Endodermal cell (in vitro differentiated cells): ENCODE measurements around the gene ZYG11B. TPM values are rescaled to one million over a fixed set of nuclear protein-coding genes. Genes with fewer than 3 reads are reported as not detected.

Experiments used
- DNase-seq: peaks from one replicate; pipeline ENCODE4 v3.0.0-alpha.2; 2017
- H3K27ac ChIP-seq: 2 replicates; pipeline ENCODE4 v1.5.1; 2013; ENCODE audit warnings: mild to moderate bottlenecking, low read depth, low read length, moderate library complexity
- H3K27me3 ChIP-seq: 2 replicates; pipeline ENCODE4 v1.6.1; 2013; ENCODE audit warnings: mild to moderate bottlenecking, low read length, moderate library complexity; ENCODE audit not compliant: insufficient read depth, control insufficient read depth, poor library complexity, severe bottlenecking
- H3K36me3 ChIP-seq: 2 replicates; pipeline ENCODE4 v1.7.0; 2013; ENCODE audit warnings: mild to moderate bottlenecking, low read length, moderate library complexity; ENCODE audit not compliant: control insufficient read depth, insufficient read depth
- H3K4me1 ChIP-seq: one replicate; pipeline ENCODE4 v1.7.0; 2013; ENCODE audit warnings: low read length; ENCODE audit not compliant: control insufficient read depth, insufficient read depth
- H3K4me3 ChIP-seq: 2 replicates; pipeline ENCODE4 v1.5.1; 2013; ENCODE audit warnings: mild to moderate bottlenecking, low read length, moderate library complexity
- H3K9ac ChIP-seq: 2 replicates; pipeline ENCODE4 v1.6.1; 2013; ENCODE audit warnings: mild to moderate bottlenecking, low read length, moderate library complexity; ENCODE audit not compliant: poor library complexity, severe bottlenecking; ENCODE audit errors: extremely low read depth
- H3K9me3 ChIP-seq: 2 replicates; pipeline ENCODE4 v1.6.1; 2013; ENCODE audit warnings: mild to moderate bottlenecking, low read length, moderate library complexity; ENCODE audit not compliant: control insufficient read depth
- H3K27ac Mint-ChIP-seq: 2 replicates; pipeline ENCODE4 v1.8.0; 2020; ENCODE audit warnings: mixed read lengths
- H3K27me3 Mint-ChIP-seq: 2 replicates; pipeline ENCODE4 v1.8.0; 2021; ENCODE audit warnings: mild to moderate bottlenecking, mixed read lengths; ENCODE audit not compliant: insufficient read depth
- H3K36me3 Mint-ChIP-seq: 2 replicates; pipeline ENCODE4 v1.8.0; 2020; ENCODE audit warnings: low read depth, mixed read lengths
- H3K4me1 Mint-ChIP-seq: 2 replicates; pipeline ENCODE4 v1.8.0; 2020; ENCODE audit warnings: mixed read lengths
- H3K4me3 Mint-ChIP-seq: 2 replicates; pipeline ENCODE4 v1.8.0; 2020; ENCODE audit warnings: mild to moderate bottlenecking, moderate library complexity, mixed read lengths
- H3K9me3 Mint-ChIP-seq: 2 replicates; pipeline ENCODE4 v1.8.0; 2020; ENCODE audit warnings: mild to moderate bottlenecking, mixed read lengths
- CTCF ChIP-seq: fragments of 200-600 bp; sonication (generic); conservative IDR thresholded peaks from 2 replicates; pipeline ENCODE4 v1.5.0; 2021; ENCODE audit warnings: antibody characterized with exemption, mild to moderate bottlenecking
- WGBS, 2 experiments: methylation state at CpG; one replicate each; pipeline versions ENCODE4 v1.1.5 to v1.1.7; 2013; ENCODE audit warnings: missing lambda C conversion rate in 2 of 2, mixed read lengths in 1 of 2; ENCODE audit not compliant: insufficient coverage in 1 of 2, insufficient read length in 1 of 2; 5-methylcytosine and 5-hydroxymethylcytosine counted together
- total RNA-seq, 2 donors: library from RNA; stranded (reverse); fragmentation: NEBNext Ultra II Directional in 1 of 2; extraction: Animal tissue kit (Norgen Biotek cat#: 25700) in 1 of 2; gene quantifications; 2 replicates in 1 of 2; 3 replicates in 1 of 2; pipeline ENCODE4 v1.2.1, GENCODE V29; 2021

Gene ZYG11B
- total RNA-seq, 2 donors from 2014 or later = 24.8 to 30.2 TPM

GRCh38 chr1:52876843-52877242, 150.6 kb downstream of the ZYG11B start:
- no peaks in the 10 kb centered on the region for H3K9me3 ChIP-seq
- H3K27ac Mint-ChIP-seq = no peak overlapping the region
- H3K4me3 ChIP-seq = no peak overlapping the region
- H3K9ac ChIP-seq = no peak overlapping the region
- peaks cover 4% of the 10 kb centered on the region for H3K36me3 Mint-ChIP-seq
- no peak overlapping the region for H3K4me3 Mint-ChIP-seq
- no peak overlapping the region for H3K27ac ChIP-seq
- 78% methylated on average over 2 of the region's 2 CpGs; no CpG with 5 or more reads in 1 of the 2 experiments for WGBS, 2 experiments
- no peaks in the 10 kb centered on the region for H3K27me3 ChIP-seq
- H3K9me3 Mint-ChIP-seq = no peaks in the 10 kb centered on the region
- no peak for DNase-seq
- no peak for TF ChIP-seq CTCF
- H3K4me1 Mint-ChIP-seq = peaks cover 2% of the 10 kb centered on the region
- H3K4me1 ChIP-seq = no peaks in the 10 kb centered on the region
- no peaks in the 10 kb centered on the region for H3K27me3 Mint-ChIP-seq
- H3K36me3 ChIP-seq = no peaks in the 10 kb centered on the region

Other genes with a start within 250 kb of the ZYG11B start
- 100 to 1,000 TPM; 131 to 170 TPM for gene TUT4, start 173.4 kb upstream of the ZYG11B start, total RNA-seq
- gene GPX7, start 124.1 kb upstream of the ZYG11B start, total RNA-seq = 10 to 100 TPM; 17.8 to 23.7 TPM
- 1 to 10 TPM; 1.5 to 5.3 TPM for gene SHISAL2A, start 93.3 kb upstream of the ZYG11B start, total RNA-seq
- gene COA7, start 28.1 kb upstream of the ZYG11B start, total RNA-seq = 10 to 100 TPM; 23.5 to 29.9 TPM
- gene ZYG11A, start 116.3 kb downstream of the ZYG11B start, total RNA-seq = 1 to 10 TPM; 1.5 to 3.2 TPM
- gene ECHDC2, start 195.3 kb downstream of the ZYG11B start, total RNA-seq = 100 to 1,000 TPM in 1 of 2 donors, 10 to 100 TPM in 1; 71.5 to 111 TPM
- 10 to 100 TPM; 69.3 to 99.4 TPM for gene SCP2, start 200.8 kb downstream of the ZYG11B start, total RNA-seq